GDM1 (cell line): ENCODE data around the gene OSGIN1.
A peak's percentile ranks its signal among the peaks of the same experiment; 100 is the strongest.
"Not testable (repeated sequence)": the region's sequence is repeated elsewhere in the genome, so short reads cannot be mapped to it uniquely, and the experiment has no call there.

Source experiments
- DNase-seq: peaks from one replicate; lab custom pipeline; 2025; lab: John Stamatoyannopoulos, UW

OSGIN1 gene

GRCh38 chr16:83942074-83942473 is 11.0 kb upstream of the OSGIN1 start:
- no peak for DNase-seq

GRCh38 chr16:83942815-83943515 is 10.1 kb upstream of the OSGIN1 start:
- no peak for DNase-seq

GRCh38 chr16:83943516-83944050 is 9.5 kb upstream of the OSGIN1 start:
- no peak for DNase-seq

DNA sequence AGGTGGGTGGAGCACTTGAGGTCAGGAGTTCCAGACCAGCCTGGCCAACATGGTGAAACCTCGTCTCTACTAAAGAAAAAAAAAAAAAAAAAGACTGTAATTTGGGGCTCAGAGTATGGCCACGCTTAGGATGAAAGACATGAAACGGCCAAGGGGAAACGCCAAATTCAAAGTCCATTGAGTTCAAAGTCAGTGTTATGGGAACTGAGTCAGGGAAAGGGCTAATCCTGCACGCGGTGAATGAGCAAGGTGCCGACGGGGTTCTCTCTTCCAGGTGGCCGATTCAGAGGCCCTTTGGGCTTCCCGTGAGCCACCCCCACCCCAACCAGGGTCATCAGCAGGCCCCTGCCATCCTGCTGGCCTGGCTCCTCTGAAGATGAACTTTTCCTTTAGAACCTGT is 7.5 kb upstream of the OSGIN1 start:
- DNase-seq = no peak

DNA sequence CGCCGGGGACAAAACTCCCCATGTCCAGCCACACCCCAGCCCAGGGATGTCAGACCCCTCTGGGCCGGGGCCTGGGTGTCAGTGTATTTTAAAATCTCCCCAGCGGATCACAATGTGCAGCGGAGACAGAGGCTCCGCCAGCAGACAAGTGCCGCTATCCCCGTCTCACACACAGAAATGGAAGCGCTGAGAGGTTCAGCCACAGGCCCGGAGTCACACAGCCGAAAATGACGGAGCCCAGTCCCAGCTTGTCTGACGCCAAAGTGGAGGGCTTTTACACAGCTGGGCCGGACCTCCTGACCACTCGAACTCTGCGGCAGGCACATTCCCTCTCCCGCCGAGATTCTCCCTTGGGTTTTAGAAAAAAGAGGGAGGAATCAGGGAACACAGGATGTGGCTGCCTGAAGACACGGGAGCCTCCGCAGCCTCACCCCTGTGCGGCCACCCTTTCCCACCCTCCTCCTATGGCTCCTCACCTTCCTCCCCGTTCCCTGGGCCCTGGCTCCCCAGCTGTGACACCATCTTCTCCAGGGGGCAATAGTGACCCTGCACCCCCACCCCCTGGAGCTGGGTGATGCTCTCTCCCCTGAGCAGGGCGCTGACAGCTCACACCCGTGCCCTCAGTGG is 6.8 kb upstream of the OSGIN1 start:
- no peak for DNase-seq

DNA sequence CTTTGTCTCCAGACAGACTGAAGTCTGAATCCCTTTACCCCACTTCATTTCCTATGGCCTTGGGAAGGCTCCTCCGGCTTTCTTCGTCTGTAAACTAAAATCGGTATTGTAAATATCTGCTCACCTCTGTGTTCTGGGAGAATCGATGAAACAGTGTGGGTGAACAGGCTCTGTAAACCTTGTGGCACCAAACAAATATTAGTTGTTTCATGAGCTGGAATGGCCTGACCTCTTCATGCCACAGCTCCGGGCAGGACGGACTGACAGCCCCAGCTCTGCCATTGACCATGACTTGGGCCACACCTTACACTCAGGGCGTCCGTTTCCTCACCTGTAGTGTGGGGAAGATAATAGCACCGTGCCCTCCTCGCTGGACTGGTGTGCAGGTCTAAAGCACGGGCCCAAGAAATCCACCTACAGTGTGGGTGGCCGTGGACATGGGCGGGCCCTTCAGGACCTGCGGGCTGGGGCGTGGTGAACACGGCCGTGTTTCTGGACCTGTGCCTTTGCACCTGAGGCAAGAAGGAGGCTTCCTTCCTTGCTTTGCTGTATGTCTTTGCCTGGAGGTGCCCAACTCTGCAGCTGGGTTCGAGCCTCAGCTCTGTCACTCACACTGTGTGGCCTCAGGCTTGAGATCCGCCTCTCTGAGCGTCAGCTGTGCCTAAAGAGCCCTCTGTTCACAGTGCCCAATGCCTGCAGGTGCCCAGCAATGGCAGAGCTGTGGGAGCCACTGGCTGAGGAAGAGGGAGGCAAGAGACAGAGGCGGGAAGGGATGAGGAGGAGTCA is 6.1 kb upstream of the OSGIN1 start:
- no peak for DNase-seq

- no peak for DNase-seq
Observed at GRCh38 chr16:83947642-83948234, 5.3 kb upstream of the OSGIN1 start.

GRCh38 chr16:83948914-83949723 is 3.9 kb upstream of the OSGIN1 start:
- DNase-seq = no peak

DNA sequence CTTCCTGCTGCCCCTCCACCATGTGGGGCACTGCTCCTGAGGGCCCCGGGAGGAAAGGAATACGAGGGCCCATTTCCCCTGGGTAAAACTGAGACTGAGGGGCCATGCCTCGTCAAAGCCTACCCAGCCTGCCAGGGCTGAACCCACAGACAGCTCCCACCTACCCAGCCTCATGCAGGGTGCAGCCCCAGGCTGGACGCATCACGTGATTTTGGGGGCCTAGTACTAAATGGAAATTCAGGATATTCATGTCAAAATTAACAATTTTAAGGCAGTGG is 3.4 kb upstream of the OSGIN1 start:
- DNase-seq = no peak

DNA sequence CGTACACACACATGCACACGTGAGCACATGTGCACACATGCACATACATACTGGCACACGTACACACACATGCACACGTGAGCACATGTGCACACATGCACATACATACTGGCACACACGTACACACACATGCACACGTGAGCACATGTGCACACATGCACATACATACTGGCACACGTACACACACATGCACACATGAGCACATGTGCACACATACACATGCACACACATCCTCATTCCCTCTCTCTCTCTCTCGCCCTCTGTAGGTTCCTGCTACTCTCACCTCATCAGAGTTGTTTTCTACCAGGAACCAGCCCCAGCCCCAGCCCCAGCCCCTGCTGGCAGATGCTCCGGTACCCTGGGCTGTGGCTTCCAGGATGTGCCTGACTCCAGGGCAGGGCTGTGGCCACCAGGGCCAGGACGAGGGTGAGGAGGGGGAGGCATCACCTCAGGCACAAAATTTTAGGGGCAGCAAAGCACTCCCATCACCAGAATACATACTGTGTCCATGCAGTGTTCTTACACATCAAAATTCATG is 2.1 kb upstream of the OSGIN1 start:
- not testable (repeated sequence) for DNase-seq

DNA sequence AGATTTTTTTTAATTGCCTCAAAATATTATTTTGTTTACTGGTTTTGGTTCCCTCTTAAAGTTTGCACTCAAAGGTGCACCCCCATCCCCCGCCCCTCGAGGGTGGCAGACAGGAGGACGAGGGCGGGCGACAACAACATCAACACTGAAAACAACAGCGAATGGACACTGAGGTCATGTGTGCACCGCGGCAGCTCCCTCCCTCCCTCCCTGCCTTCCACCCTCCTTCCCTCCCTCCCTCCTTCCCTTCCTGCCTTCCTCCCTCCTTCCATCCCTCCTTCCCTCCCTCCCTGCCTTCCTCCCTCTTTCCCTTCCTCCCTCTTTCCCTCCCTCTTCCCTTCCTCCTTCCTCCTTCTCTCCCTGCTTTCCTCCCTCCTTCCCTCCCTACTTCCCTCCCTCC is 1.5 kb upstream of the OSGIN1 start:
- DNase-seq = no peak

- no peak for DNase-seq
Observed at GRCh38 chr16:83952587-83952939, 477 bp upstream of the OSGIN1 start.

DNA sequence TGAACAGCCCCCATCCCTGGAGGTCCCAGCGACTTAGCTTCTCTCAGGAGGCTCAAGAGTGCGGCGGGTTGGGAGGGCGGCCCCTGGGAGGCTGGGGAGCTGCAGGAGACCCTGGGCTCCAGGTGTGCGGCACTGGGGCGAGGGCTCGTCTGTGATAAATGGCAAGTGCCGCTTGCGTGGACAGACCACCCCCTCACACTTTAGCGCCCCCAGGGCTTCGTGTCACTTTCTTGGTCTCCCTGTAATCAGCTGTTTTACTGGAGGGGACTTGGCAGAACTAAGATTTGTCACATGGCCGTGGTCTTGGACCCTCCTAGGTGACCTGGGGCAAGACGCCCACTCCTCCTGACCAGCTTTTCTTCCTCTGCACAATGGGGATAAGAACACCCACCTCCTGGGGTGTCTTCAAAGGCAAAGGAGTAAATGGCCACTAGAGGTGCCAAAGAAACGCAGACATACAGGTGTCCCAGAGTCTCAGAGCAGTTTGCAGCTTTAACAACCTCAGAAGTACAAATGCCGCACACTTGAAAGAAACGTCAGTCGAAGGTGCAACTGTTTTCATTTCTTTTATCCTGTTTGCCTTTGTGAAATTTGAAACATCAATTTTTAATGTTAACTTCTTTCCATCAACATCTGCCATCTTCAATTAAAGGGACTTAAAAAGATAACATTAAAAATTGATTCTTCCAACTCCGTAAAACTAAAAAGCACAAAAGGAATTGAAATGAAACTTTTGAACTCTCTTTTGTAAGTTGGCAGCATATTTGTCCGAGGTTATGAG is 946 bp downstream of the OSGIN1 start:
- no peak for DNase-seq

GRCh38 chr16:83954577-83955016 is 1.6 kb downstream of the OSGIN1 start:
- no peak for DNase-seq

- DNase-seq = no peak
Observed at GRCh38 chr16:83955218-83956130, 2.4 kb downstream of the OSGIN1 start.

GRCh38 chr16:83956336-83957289 is 3.6 kb downstream of the OSGIN1 start:
- DNase-seq = peak; percentile 8

GRCh38 chr16:83957296-83957855 is 4.3 kb downstream of the OSGIN1 start:
- no peak for DNase-seq

GRCh38 chr16:83958137-83958845 is 5.3 kb downstream of the OSGIN1 start:
- no peak for DNase-seq
